HG03520 (cell line): Measurements from ENCODE around the gene RASSF7.

ENCODE experiments used
- ATAC-seq: cut with Tn5 transposase; IDR thresholded peaks from one replicate; pipeline ENCODE4 v1.9.1; 2021; ENCODE audit warnings: mild to moderate bottlenecking, moderate library complexity; ENCODE audit not compliant: unreplicated experiment

Gene RASSF7

DNA sequence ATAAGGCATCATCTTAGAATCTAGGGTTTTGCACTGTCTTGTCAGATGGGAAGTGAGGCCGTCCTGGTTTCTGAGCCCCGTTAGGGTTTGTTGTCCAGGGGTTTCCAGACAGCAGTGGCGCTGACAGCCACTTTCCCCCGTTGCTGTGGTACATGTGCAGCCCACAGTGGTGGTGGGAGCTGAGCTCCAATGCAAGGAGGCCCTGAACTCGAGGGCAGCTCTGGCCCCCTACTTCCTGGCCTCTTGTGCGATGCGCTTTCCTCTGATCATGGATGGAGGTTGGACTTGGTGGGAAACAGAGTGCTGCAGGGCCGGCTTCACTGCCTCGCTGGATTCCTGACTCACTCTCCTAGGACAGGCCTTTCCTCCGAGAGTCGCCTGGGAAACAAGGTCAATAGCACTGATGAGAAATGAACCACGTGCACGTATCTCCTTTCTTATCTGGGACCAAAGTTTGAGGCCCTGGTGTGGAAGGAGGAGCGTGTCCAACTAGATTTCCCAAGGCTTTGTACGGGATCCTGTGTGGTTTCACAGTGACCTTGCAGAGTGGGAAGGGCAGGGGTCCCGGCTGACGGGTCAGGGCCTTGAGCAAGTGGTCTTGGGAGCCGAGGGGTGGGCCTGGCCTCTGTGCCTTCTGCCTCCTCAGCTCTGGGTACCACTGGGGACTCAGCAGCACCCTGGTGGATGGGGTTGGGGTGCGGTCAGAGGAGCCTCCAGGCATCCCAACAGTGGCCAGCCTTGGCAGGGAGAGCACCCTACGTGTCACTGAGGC is 19.2 kb downstream of the RASSF7 start:
- no peak for ATAC-seq

DNA sequence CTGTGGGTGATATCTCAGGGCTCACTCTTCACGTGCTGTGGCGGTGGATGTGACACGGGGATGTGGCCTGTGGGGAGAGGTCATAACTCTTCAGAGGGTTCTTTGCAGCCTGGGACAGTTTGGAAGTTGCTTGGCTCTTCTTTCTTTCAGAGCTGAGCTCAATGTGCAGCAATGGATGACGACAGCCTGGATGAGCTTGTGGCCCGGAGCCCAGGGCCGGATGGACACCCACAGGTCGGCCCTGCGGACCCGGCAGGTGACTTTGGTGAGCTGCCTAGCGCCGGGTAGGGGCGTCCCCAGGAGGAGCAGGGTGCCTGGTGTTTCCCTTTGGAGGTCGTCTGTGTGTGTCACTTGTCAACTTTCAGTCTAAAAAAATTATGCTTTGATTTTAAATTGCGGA is 20.6 kb downstream of the RASSF7 start:
- no peak for ATAC-seq

DNA sequence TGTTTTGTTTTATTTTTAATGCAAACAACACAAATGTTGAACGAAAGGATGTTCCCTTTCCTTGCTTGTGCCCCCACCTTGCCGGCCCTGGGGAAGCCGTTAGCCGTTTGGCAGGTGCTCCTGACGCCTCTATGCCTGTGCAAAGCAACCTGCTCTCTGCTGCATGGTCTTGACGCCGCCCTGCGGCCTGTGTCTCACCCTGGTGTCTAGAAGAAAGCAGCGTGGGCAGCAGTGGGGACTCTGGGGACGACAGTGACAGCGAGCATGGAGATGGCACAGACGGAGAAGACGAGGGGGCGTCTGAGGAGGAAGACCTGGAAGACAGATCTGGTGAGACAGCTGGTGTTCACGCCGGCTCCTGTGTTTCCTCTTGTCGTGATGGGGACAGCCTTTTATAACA is 21.0 kb downstream of the RASSF7 start:
- ATAC-seq = no peak

DNA sequence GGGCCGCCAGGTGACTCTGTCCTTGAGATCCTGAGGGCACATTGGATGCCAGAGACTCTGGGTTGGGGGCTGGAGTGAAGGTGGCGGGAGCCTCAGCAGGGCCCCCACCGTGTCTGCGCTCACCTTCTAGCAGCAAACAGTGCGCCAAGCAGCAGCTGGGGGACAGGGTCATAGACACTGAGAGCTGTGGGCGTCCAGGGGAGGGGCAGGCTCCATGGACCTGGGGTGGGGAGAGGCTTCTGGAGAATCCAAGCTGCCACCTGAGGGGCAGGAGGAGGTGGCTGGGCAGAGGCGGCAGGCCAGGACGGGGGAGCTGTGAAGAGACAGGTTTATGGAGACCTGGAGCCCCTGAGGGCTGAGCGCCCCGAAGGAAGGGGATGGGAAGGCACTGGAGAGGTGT is 23.5 kb downstream of the RASSF7 start:
- ATAC-seq = no peak

DNA sequence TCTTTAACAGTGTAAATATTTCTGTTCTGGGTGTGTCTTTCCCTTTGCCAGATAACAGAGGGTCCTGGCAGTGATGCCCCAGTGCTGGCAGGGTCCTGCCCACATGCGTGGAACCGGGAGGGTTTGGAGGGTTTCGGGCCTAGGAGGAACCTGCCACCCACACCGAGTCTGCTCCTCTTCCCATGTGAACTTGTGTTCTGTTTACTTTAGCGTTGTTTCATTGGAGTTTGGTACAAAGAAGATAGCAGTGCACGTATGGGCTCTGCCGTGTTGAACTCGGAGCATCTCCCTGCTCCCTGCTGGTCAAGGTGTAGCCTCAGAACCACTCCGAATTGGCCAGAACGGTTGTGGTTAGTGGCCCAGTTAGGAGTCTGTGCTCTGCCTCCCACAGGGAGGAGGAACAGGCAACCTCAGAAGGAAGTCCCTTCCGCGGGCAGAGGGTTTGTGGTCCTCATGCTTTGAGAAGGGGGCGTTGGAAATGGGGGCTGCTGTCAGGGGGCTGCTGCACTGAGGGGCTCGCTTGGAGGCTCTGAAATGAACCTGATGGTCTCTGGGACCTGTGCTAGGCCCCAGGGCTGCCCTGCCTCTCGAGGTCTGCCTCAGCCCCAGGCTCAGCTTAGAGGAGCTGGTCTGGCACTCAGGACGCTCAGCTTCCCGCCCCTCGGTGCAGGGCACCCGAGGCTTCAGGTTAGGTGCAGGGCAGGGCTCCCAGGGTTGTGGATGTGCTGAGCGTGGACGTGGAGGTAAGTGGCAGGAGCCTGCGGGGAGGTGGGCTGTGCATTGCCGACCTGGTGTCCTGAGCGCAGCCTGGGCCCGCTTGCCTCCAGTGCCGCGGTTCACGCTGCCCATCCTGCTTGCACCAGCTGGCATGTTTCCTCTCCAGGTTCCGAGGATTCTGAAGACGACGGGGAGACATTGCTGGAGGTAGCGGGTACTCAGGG is 25.9 kb downstream of the RASSF7 start:
- no peak for ATAC-seq

DNA sequence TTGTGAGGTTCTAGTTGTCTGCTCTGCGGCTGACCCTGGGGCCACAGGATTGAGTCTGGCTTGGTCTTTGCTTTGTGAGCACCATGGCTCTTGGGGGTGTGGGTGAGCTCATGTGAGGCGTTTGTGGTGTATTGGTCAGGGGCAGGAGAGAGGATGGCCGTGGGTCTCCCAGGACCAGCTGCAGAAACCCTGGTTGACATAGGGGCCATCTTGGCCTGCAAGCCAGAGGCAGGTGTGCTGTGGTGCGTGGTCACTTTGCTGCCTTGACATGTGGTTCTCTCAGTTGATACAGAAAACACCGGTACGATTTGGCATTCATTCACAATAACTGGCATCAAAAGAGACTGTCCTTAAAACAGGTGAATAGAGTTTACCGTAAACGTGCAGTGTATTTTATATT is 26.8 kb downstream of the RASSF7 start:
- no peak for ATAC-seq

DNA sequence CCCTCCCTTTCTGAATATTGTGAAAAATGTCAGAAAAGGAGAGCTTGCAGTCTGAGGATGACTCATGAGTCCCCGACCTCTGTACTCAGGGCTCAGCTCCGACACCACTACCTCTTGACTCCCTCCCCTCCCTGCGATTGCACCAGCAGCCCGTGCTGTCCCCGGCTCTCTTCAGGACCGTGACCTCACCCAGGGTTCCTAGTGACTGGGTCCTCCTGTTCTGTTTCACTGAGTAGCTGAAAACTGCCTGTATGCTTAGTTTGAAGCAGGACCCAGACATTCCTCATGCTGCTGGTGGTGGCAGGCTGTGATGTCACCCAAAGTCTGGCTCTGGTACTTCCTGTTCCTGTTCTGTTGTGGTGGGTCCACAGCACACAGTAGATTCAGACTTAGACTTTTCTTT is 27.2 kb downstream of the RASSF7 start:
- ATAC-seq = no peak

- ATAC-seq = no peak
These were observed 29.0 kb downstream of the RASSF7 start for GRCh38 chr11:589798-590197.

- ATAC-seq = no peak
These were observed 30.2 kb downstream of the RASSF7 start for GRCh38 chr11:590997-591396.

DNA sequence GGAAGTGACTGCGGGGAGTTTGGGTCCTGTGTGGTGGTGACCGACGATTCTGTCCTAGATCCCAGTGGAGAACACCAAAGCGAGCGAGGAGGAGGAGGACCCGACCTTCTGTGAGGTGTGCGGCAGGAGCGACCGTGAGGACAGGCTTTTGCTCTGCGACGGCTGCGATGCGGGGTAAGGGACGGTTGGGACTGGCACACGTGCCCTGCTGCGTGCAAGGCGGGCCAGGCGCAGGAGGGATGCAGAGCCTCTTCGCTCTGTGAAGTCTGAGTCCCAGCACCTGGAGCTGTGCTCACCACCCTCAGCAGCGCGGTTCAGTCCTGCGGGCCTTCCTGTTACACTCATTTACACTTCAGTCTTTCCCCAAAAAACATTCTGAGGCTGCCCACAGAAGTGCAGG is 31.7 kb downstream of the RASSF7 start:
- ATAC-seq = no peak

- no peak for ATAC-seq
These were observed 32.1 kb downstream of the RASSF7 start for GRCh38 chr11:592918-593317.

DNA sequence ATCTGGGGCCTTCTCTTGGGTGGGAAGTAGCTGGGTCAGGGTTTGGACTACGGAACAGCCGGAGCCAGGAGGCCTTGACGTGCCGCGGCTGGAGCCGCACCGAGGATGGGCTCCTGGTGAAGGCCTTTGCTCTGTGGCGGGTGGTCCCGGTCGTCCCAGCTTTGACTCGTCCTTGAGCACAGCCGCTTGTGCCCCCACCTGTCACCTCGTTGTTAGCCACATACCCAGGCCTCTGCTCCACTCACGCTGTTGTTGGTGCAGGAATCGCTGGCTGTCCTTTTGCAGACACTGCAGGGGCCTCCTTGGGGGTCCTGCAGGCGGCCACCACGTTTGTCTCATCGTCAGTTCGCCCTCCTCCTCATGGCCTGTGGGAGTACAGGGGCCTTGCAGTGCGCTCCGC is 32.6 kb downstream of the RASSF7 start:
- ATAC-seq = no peak

DNA sequence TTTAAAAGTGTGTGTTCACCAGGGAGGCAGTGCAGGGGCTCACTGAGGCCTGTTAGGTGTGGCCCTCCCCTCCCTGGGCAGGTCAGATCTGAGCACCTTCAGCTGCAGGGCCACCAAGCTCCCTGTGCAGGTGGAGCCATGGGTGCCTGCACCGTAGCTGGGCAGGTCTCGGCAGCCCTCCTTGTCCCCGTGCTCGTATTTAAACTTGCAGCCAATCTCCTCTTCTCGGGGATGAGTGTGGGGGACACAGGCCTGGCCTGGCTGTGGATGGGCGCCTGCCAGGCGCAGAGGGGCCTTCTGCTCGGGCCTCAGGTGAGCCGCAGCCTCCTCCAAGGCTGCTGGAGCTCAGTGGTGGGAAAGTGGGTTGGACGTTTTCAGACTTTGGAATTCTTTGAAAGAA is 34.6 kb downstream of the RASSF7 start:
- ATAC-seq = no peak

GRCh38 chr11:596374-596773 is 35.6 kb downstream of the RASSF7 start:
- ATAC-seq = no peak

- ATAC-seq = no peak
These were observed 36.5 kb downstream of the RASSF7 start for GRCh38 chr11:597166-597725.

DNA sequence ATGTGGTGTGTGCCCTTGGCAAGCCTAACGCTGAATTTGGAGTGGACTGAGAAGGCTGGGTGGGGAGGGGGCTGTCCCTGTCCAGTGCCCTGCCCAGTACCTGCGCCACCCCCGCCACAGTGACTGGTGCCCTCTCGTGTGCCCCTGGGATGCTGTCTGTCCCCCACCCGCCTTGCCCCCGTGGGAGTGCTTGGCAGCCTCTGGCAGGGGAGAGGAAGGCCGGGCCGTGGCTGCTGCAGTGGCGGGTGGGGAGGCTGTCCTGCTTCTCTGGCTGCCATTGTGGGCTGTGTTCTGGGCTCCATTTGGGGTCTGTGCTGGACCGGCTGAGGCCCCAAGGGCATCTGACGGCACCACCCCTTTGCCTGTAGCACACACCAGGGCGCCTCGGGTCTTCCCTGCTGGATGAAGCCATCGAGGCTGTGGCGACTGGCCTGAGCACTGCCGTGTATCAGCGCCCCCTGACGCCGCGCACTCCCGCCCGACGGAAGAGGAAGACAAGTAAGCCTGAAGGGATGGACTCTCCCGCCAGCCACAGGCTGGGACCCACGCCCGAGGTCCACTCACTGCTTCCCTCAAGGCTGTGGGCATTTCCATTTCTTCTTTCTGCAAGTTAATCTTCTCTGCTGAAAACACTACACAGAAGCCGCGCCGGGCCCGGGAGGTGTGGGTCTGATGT is 37.4 kb downstream of the RASSF7 start:
- no peak for ATAC-seq

- no peak for ATAC-seq
These were observed 40.9 kb downstream of the RASSF7 start for GRCh38 chr11:601573-602245.

- no peak for ATAC-seq
These were observed 42.4 kb downstream of the RASSF7 start for GRCh38 chr11:603154-603553.

GRCh38 chr11:605286-606129 is 44.7 kb downstream of the RASSF7 start:
- no peak for ATAC-seq

GRCh38 chr11:606245-606644 is 45.5 kb downstream of the RASSF7 start:
- ATAC-seq = no peak
